A172 (cell line): Measurements from ENCODE around the gene C3orf49. TPM values are rescaled to one million over a fixed set of nuclear protein-coding genes. Genes with fewer than 3 reads are reported as not detected.

Experiments used
- DNase-seq: peaks from one replicate; pipeline ENCODE4 v3.0.0-alpha.2; 2015; ENCODE audit warnings: low spot score
- total RNA-seq: library from RNA; depleted of rRNA; stranded (reverse); fragments of >200 nt; shearing (Covaris generic); gene quantifications from 2 replicates; pipeline ENCODE4 v1.2.3, GENCODE V29; 2014; rRNA removed

C3orf49 gene, protein sequence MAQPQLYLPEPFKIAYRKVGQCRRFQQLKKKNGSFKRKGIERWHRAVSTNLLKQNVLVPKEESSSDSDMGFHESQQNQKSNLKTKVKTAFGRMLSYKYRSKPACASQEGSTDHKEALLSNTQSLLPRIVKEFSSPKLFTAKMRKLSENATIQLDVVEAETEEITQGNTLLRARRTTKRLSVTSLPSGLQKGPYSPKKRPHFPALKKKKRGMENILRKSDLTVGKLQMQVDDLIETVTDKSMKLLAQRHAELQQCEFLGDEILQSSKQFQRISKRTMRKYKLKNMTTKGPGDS
- total RNA-seq: not detected in 2 replicates

- DNase-seq: no peak
Measured at GRCh38 chr3:63819151-63819398, at the start of gene C3orf49. Gene C3orf49 (plus strand): TSS chr3:63819299. CDS start chr3:63819472, 173 bp downstream.

DNA sequence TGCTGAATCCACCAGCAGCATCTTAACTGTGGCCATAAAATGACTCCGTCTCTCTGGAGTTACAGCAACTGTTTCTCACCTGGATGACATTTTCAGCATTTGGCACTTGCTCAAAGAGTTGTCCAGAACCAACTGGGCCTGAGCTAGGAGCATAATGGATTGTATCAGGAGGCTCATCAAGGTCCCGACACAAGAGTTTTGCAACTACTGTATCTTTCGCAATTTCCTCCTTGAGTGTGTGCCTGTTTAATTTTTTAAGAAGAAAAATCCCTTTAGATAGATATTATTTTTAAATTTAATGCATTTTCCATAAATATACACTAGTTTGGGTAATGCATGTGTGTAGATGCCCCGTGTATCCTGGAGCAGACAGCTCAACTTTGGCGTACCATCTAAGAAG is 44.3 kb upstream of the C3orf49 start:
- no peak for DNase-seq

DNA sequence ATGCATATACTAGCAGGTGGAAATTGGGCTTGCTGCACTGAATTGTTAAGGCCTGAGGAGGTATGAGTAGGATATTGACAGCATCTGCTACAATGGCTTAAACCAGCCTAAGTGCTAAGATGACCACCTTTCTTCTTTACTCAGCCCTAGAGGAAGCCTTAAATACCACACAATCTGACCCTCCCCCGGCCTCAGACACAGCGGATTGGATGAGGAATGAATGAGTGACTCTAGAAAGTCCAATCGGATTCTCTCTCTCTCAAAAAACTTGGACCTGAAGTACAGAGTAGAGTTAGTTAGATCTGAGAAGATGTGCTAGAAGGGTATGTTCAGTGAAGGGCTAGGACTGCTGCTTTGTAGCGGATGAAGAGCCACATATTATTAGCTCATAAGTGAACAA is 39.9 kb upstream of the C3orf49 start:
- DNase-seq: no peak

DNA sequence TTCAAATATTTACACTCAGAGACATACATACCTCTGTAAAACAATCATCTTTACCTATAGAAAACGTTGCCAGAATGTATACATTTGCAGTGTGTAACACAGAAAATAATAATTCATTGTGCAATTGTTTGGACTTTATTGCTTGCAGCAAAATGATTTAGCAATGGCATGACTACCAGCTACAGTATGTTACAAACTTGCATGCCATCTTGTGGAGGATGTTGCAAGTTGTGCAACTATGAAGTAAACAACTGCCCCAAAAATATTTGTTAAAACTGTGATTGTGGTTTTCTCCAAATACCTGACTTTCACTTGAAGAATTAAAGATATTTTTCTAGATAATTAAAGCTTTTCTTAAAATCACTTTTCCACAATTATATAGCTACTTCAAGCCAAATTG is 27.1 kb upstream of the C3orf49 start:
- no peak for DNase-seq

- no peak for DNase-seq
Measured at GRCh38 chr3:63795438-63795837, 23.7 kb upstream of the C3orf49 start.

DNA sequence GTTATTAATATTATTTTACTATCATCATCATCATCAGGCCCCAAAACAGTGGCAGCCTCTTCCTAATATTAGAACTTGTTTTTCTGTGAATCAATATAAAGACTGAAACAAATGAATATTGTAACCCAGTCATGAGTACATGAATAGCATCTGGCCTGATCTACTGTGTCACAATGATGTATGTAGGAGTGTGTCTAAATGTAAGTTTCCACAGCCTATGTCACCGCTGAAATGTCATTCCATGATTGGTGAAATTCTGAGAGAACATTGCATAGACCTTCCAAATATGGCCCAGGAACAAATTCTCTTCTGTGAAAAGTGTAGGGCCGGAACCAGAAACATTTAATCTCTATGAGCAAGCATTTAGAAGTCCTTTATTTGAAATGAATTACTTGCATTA is 20.6 kb upstream of the C3orf49 start:
- no peak for DNase-seq

DNA sequence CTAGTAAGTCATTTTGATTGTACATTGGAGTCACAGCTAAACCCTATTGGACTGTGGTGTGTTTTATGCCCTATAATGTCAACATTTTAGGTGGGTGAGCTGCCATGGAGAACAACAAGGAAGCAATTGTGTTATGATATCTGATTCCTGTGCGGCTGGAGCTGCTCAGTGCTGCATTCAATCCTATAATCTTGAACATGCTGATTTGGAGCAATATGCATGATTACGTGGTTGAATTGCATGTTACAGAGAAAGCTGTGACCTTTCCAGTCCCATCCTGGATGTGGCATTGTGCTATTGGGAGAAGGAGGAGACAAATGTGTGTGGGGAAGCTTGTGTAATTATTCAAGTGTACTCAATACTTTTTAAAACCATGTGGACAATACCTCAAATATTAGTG is 20.1 kb upstream of the C3orf49 start:
- DNase-seq: no peak

DNA sequence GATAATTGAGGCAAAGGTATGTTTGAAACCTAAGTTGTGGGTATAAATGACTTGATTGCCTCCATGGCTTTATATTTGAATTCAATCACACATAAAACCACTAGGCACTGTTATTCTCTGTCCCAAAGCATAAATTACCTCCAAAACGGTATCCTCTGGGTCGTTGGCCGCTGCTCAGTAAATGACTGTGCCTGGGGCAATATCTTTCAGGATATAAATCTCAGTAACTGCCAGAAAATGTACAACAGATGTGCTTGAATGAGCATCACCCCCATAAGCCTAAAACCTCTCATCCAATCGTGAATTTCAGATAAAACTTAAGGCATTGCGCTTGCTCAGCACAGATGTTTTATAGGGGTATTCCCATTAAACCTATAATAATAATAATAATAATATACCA is 19.0 kb upstream of the C3orf49 start:
- no peak for DNase-seq

DNA sequence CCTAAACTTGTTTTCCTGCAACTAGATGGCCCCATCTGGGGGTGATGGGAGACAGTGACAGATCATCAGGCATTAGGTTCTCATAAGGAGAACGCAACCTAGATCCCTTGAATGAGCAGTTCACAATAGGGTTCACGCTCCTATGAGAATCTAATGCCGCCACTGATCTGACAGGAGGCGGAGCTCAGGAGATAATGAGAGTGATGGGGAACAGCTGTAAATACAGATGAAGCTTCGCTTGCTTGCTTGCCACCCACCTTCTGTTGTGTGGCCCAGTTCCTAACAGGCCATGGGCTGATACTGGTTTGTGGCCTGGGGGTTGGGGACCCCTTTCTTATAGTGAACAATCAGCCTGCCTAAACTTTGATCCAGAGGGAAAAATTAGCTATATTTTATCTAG is 15.2 kb upstream of the C3orf49 start:
- DNase-seq: no peak

DNA sequence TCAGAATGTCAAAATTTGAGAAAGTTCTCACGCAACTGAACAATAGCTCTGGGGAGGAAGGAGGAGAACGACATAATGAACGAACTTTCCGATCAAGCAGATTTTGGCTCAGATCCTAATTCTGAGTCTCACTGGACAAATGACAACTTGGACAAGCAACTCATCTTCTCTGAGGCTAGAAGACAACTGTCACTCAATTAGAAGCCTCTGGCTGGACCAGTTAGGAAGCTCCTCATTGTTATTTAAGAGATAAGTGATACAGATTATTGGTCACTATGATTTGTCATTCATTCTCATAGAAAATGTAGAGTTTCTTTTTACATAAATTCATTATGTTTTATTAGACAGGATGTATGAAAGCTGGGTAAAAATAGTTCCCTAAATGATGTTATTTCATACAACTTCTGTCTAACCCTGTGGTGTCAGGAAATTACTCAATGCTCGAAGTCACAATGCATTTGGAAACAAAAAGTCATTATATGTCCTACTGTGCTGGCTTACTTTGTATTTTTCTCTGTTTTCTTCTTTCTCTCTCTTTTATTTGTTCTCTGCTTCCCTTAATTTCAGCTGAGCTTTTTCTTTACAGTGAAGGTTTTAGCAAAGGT is 11.0 kb upstream of the C3orf49 start:
- DNase-seq: no peak

DNA sequence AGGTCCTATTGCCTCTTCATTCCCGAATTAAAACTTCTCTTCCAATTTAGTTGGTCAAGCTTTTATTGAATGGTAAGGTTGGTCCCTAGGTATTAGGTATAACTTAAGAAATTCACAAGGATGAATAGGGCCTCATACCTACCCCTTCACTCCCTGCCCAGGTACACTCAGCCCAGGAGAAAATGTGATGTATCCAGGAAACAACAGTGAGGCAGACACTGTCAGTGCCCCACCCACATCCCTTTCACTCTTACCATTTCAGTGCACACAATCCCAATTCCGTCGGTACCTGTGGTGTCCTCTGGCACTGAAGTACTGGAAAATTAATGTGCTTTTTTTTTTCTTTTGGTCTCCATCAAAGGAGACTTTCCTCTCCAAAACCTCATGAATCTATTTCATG is 10.5 kb upstream of the C3orf49 start:
- DNase-seq: no peak

DNA sequence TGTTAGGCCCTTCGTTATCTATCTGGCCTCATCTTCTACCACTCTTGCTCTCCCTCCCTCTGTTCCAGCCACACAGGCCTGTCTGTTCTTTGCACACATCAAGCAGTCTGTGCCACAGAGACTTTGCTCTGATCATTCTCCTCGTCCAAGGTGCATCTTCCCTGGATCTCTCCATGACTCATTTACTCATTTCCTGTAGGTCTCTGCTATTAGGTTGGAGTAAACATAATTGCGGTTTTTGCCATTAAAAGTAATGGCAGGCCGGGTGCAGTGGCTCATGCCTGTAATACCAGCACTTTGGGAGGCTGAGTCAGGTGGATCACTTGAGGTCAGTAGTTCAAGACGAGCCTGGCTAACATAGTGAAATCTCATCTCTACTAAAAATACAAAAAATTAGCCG is 9.5 kb upstream of the C3orf49 start:
- peak; percentile 86 for DNase-seq

- no peak for DNase-seq
Measured at GRCh38 chr3:63814237-63814636, 4.9 kb upstream of the C3orf49 start.

GRCh38 chr3:63817225-63817624 is 1.9 kb upstream of the C3orf49 start:
- DNase-seq: no peak

DNA sequence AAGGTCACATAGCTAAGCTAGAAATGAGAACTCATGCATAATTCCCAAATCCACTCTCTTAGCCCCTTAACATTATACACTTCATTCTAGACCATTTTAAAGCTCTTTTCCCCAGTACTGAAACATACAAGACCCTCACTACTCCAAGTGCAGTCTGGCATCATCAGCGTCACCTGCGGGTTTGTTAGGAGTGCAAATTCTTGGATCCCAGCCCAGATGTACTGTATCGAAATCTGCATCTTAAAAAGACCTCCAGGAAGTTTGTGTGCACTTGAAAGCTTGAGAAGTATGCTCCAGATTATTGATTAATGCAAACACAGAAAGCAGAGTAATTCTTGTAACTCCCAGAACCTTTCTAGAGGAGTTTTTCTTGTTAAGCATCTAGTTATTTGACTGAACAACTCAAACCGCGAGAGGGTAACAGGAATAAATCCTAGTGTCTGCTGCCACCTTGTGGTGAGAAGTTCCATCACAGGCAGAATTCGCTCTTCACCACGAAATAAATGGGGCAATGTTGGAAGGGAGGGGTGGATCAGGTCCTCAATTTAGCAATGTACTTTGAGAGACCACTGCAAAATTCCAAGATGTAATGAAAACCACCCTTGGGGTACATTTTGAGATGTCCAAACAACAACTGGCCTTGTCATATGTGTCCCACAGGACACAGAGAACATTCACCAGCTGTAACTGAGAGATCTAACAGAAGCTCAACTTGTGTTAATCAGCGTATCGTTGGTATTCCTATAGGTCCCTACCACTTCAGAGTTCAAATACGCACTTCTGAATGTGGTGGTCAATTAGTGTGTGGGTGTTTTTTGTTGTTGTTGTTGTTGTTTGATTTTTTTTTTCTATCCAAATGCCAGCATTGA is 583 bp upstream of the C3orf49 start:
- DNase-seq: peak; percentile 57

- peak; percentile 40 for DNase-seq
Measured at GRCh38 chr3:63824309-63824708, 5.2 kb downstream of the C3orf49 start.

DNA sequence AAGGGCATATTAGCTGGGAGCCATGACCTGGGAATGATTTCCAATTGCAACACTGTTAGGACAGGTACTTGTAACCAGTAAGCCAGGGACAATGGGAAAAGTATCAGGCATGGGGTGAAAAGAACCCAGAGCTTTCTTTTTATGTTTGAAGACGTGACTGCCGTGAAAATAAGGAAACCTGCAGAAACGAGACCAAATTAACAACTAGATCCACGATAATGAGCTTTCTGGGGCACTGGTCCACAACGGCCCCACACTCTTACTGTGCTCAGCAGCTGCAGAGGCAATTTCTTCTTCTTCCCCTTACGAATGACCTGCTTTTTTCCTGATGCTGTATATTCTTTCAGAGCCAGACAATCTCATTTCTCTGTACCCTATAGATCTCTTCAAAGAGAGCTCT is 11.4 kb downstream of the C3orf49 start:
- DNase-seq: no peak

DNA sequence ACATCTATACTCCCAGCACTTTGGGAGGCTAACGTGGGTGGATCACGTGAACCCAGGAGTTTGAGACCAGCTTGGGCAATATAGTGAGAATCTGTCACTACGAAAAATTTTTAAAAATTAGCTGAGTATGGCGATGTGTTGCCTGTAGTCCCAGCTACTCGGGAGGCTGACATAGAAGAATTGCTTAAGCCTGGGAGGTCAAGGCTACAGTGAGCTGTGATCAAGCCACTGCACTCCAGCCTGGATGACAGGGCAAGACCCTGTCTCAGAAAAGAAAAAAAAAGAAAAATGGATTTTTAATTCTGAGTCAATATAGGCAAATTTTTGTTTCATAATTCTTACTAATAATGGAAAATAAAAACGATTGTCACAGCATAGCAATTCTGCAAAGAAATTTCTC is 13.3 kb downstream of the C3orf49 start:
- no peak for DNase-seq

- DNase-seq: no peak
Measured at GRCh38 chr3:63841704-63842103, 22.6 kb downstream of the C3orf49 start.

- DNase-seq: no peak
Measured at GRCh38 chr3:63842127-63842526, 23.0 kb downstream of the C3orf49 start.

- no peak for DNase-seq
Measured at GRCh38 chr3:63845215-63845614, 26.1 kb downstream of the C3orf49 start.

- DNase-seq: no peak
Measured at GRCh38 chr3:63847718-63848450, 28.8 kb downstream of the C3orf49 start.
